GM06990 (cell line): Measurements from ENCODE around the gene AAK1.

Experiments used
- DNase-seq: peaks from one replicate; pipeline ENCODE4 v3.0.0-alpha.2; 2011; ENCODE audit not compliant: insufficient read length; ENCODE audit errors: extremely low read depth
- H3K27me3 ChIP-seq: replicated peaks from 2 replicates; pipeline ENCODE4 v1.6.0; 2011; ENCODE audit warnings: low read length; ENCODE audit not compliant: control insufficient read depth, insufficient read depth
- H3K36me3 ChIP-seq: 2 replicates; pipeline ENCODE4 v1.5.1; 2011; ENCODE audit warnings: low read length; ENCODE audit not compliant: control insufficient read depth, insufficient read depth
- H3K4me3 ChIP-seq: replicated peaks from 2 replicates; pipeline ENCODE4 v1.5.1; 2011; ENCODE audit warnings: low read depth, mild to moderate bottlenecking, control low read depth, low read length
- TF ChIP-seq, protein P1 (sequence below): IDR thresholded peaks from 2 replicates; pipeline ENCODE4 v1.5.1; 2011; ENCODE audit warnings: low read length, control low read depth, mild to moderate bottlenecking, inconsistent platforms; ENCODE audit not compliant: insufficient read depth, poor library complexity, severe bottlenecking

Gene AAK1

DNA sequence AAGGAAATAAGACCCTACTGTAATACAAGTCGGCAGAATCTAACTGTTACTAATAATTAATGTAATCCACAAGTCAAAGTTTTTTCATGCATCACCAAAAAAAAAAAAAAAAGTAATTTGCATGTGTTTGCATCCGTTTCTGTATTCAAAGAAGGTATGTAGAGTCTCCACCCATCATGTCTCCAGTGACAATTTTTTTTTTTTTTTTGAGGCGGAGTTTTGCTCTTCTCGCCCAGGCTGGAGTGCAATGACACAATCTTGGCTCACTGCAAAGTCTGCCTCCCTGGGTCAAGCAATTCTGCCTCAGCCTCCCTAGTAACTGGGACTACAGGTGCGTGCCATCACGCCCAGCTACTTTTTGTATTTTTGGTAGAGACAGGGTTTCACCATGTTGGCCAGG is 182.1 kb downstream of the AAK1 start:
- H3K4me3 ChIP-seq, result no peak overlapping the region
- H3K36me3 ChIP-seq, result peaks cover 5% of the 10 kb centered on the region
- DNase-seq, result no peak
- H3K27me3 ChIP-seq, result no peaks in the 10 kb centered on the region
- TF ChIP-seq, protein P1, sequence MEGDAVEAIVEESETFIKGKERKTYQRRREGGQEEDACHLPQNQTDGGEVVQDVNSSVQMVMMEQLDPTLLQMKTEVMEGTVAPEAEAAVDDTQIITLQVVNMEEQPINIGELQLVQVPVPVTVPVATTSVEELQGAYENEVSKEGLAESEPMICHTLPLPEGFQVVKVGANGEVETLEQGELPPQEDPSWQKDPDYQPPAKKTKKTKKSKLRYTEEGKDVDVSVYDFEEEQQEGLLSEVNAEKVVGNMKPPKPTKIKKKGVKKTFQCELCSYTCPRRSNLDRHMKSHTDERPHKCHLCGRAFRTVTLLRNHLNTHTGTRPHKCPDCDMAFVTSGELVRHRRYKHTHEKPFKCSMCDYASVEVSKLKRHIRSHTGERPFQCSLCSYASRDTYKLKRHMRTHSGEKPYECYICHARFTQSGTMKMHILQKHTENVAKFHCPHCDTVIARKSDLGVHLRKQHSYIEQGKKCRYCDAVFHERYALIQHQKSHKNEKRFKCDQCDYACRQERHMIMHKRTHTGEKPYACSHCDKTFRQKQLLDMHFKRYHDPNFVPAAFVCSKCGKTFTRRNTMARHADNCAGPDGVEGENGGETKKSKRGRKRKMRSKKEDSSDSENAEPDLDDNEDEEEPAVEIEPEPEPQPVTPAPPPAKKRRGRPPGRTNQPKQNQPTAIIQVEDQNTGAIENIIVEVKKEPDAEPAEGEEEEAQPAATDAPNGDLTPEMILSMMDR, result no peak

DNA sequence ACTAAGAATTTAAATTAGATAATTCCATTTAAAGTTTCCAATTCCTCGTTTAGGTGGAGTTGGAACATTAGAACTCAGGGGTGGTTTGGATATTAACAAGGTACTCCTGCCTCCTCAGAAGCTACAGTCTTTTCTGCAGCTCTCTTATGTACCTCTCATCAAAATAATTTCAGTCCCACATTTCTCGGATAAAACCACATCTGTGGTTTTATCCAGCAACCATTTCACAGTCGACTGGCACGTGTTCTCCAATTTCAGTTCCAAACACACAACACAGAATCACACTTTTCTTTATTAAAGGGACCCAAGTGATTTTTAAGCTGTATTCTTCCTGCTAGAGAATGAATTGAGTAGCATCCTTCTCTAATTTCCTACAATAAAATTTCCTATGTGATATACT is 183.6 kb downstream of the AAK1 start:
- TF ChIP-seq, protein P1, result no peak
- H3K27me3 ChIP-seq, result no peaks in the 10 kb centered on the region
- no peaks in the 10 kb centered on the region; the same call in 1 of the 2 replicates for H3K36me3 ChIP-seq
- DNase-seq, result no peak
- no peak overlapping the region for H3K4me3 ChIP-seq

DNA sequence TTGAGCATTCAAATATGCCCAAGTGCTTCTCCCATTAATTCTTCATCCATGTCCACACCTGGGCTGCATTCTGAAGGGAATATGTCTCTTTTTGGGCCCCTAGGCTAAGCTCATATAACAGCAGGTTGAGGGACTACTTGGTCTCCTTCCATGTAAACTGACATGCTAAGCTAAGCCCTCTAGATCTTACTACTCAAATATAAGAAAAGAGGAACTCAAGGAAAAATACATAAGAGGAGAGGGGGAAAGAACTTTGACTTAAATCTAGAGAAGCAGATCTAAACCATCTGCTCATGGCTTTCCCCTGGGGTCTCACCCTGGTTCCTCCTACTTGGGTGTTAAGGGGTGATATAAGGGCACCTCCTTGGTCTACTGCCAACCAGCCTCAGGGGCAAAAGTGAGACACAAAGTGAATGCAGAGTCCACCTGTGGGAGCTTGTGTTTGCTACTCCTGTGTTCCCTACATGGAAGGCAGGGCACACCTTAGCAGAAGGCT is 186.5 kb downstream of the AAK1 start:
- DNase-seq, result no peak
- Histone ChIP-seq H3K4me3 (no peak overlapping the region), H3K27me3 (no peaks in the 10 kb centered on the region), H3K36me3 (no peaks in the 10 kb centered on the region)
- TF ChIP-seq, protein P1, result no peak

DNA sequence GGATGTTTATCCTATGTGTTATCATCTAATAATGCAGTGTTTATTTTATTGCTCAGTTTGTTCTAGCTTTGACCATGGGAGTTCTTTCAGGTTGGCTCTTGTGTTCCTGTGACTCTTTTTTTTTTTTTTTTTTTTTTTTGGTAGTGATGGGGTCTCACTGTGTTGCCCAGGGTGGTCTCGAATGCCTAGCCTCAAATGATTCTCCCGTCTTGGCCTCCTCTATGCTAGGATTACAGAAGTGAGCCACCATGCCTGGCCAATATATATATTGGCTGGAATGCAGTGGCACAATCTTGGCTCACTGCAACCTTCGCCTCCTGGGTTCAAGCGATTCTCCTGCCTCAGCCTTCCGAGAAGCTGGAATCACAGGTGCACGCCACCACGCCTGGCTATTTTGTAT is 187.4 kb downstream of the AAK1 start:
- H3K36me3 ChIP-seq, result no peaks in the 10 kb centered on the region
- TF ChIP-seq, protein P1, result no peak
- H3K4me3 ChIP-seq, result no peak overlapping the region
- no peaks in the 10 kb centered on the region for H3K27me3 ChIP-seq
- no peak for DNase-seq

DNA sequence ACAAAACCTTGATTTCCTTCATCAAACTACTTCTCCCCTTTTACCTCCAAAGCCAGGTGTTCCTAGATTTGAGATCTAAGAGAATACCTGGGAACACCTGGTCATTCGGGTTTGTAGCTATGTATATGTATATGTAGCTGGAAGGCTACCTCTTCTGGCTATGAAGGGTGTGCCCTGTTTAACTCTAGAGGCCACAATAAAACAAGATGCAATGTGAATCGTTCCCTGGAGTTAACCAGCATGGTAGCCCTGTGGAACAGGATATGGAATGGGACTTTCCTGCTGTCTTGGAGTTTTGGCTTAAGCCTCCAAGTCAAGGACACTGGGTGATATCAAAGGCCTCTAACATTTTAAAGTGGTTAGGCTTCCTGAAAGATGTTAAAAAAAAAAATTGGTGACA is 188.6 kb downstream of the AAK1 start:
- TF ChIP-seq, protein P1, result no peak
- Histone ChIP-seq H3K27me3 (no peaks in the 10 kb centered on the region), H3K36me3 (no peaks in the 10 kb centered on the region), H3K4me3 (no peak overlapping the region)
- no peak for DNase-seq
